Measurements from ENCODE around the gene RTN4RL1.

GRCh38 chr17:2067048-2067561 is 42.0 kb upstream of the RTN4RL1 start:
- TF ChIP-seq CTCF (IDR thresholded peaks at IDR 0.05; ENCODE audit: low read depth, low read length) (no peak), POLR2A (IDR thresholded peaks at IDR 0.05; ENCODE audit: extremely low read depth, insufficient read length) (no peak), MYC (IDR thresholded peaks at IDR 0.05; ENCODE audit: low read depth, low read length) (no peak), MAX (IDR thresholded peaks at IDR 0.05; ENCODE audit: low read depth, low read length) (no peak)
